Measurements from ENCODE around the gene CCSAP. TPM values are rescaled to one million over a fixed set of nuclear protein-coding genes. Genes with fewer than 3 reads are reported as not detected.
"Not testable (repeated sequence)": the region's sequence is repeated elsewhere in the genome, so short reads cannot be mapped to it uniquely, and the experiment has no call there.

The CCSAP gene
- total RNA-seq, 1 experiment from 2014 or later: 11.0 TPM

GRCh38 chr1:229364207-229365065 lies 21.6 kb upstream of the CCSAP start:
- no peak for DNase-seq (ENCODE audit: low read depth)

GRCh38 chr1:229363723-229364122 lies 20.9 kb upstream of the CCSAP start:
- no peak for DNase-seq (ENCODE audit: low read depth)

GRCh38 chr1:229360420-229360819 lies 17.6 kb upstream of the CCSAP start:
- DNase-seq (ENCODE audit: low read depth): no peak

- DNase-seq (ENCODE audit: low read depth): no peak
Measured at GRCh38 chr1:229355661-229356060, 12.8 kb upstream of the CCSAP start.

- DNase-seq (ENCODE audit: low read depth): no peak
Measured at GRCh38 chr1:229354226-229354625, 11.4 kb upstream of the CCSAP start.

GRCh38 chr1:229352975-229353374 lies 10.1 kb upstream of the CCSAP start:
- DNase-seq (ENCODE audit: low read depth): no peak

GRCh38 chr1:229349463-229350385 lies 6.9 kb upstream of the CCSAP start:
- DNase-seq (ENCODE audit: low read depth): no peak

- DNase-seq (ENCODE audit: low read depth): no peak
Measured at GRCh38 chr1:229347528-229347927, 4.7 kb upstream of the CCSAP start.

- no peak for DNase-seq (ENCODE audit: low read depth)
Measured at GRCh38 chr1:229344937-229345684, 2.3 kb upstream of the CCSAP start.

GRCh38 chr1:229344139-229344538 lies 1.3 kb upstream of the CCSAP start:
- no peak for DNase-seq (ENCODE audit: low read depth)

GRCh38 chr1:229341774-229342655 lies 832 bp downstream of the CCSAP start:
- DNase-seq (ENCODE audit: low read depth): peak; percentile 70

GRCh38 chr1:229340496-229340895 lies 2.4 kb downstream of the CCSAP start:
- DNase-seq (ENCODE audit: low read depth): no peak

GRCh38 chr1:229339520-229339919 lies 3.3 kb downstream of the CCSAP start:
- no peak for DNase-seq (ENCODE audit: low read depth)

- no peak for DNase-seq (ENCODE audit: low read depth)
Measured at GRCh38 chr1:229339086-229339485, 3.8 kb downstream of the CCSAP start.

- DNase-seq (ENCODE audit: low read depth): no peak
Measured at GRCh38 chr1:229336345-229336744, 6.5 kb downstream of the CCSAP start.

- no peak for DNase-seq (ENCODE audit: low read depth)
Measured at GRCh38 chr1:229334716-229335115, 8.1 kb downstream of the CCSAP start.

- no peak for DNase-seq (ENCODE audit: low read depth)
Measured at GRCh38 chr1:229334269-229334668, 8.6 kb downstream of the CCSAP start.

GRCh38 chr1:229328598-229329362 lies 14.1 kb downstream of the CCSAP start:
- DNase-seq (ENCODE audit: low read depth): no peak

GRCh38 chr1:229327765-229328164 lies 15.1 kb downstream of the CCSAP start:
- not testable (repeated sequence) for DNase-seq (ENCODE audit: low read depth)

GRCh38 chr1:229326601-229327000 lies 16.2 kb downstream of the CCSAP start:
- DNase-seq (ENCODE audit: low read depth): no peak

Data from LHCN-M2 (cell line).